Epidermal melanocyte (primary cell): Measurements from ENCODE around the gene ST3GAL3.
"Not testable (repeated sequence)": the region's sequence is repeated elsewhere in the genome, so short reads cannot be mapped to it uniquely, and the experiment has no call there.

Source experiments
- DNase-seq: peaks from one replicate; pipeline ENCODE4 v3.0.0; 2011; ENCODE audit warnings: low spot score; ENCODE audit not compliant: insufficient read length

ST3GAL3 gene

GRCh38 chr1:43818691-43819090 lies 111.4 kb downstream of the ST3GAL3 start:
- no peak for DNase-seq

- no peak for DNase-seq
Measured at GRCh38 chr1:43819357-43819756, 112.0 kb downstream of the ST3GAL3 start.

GRCh38 chr1:43821471-43821870 lies 114.1 kb downstream of the ST3GAL3 start:
- DNase-seq, result no peak

- peak; percentile 61 for DNase-seq
Measured at GRCh38 chr1:43822040-43822690, 114.8 kb downstream of the ST3GAL3 start.

- no peak for DNase-seq
Measured at GRCh38 chr1:43824795-43825194, 117.5 kb downstream of the ST3GAL3 start.

- no peak for DNase-seq
Measured at GRCh38 chr1:43828574-43828973, 121.2 kb downstream of the ST3GAL3 start.

GRCh38 chr1:43830802-43831201 lies 123.5 kb downstream of the ST3GAL3 start:
- DNase-seq, result no peak

GRCh38 chr1:43831851-43832250 lies 124.5 kb downstream of the ST3GAL3 start:
- no peak for DNase-seq

- no peak for DNase-seq
Measured at GRCh38 chr1:43832255-43832654, 124.9 kb downstream of the ST3GAL3 start.

GRCh38 chr1:43832998-43833397 lies 125.7 kb downstream of the ST3GAL3 start:
- DNase-seq, result no peak

GRCh38 chr1:43833902-43834279 lies 126.6 kb downstream of the ST3GAL3 start:
- DNase-seq, result not testable (repeated sequence)

GRCh38 chr1:43834280-43835081 lies 127.1 kb downstream of the ST3GAL3 start:
- DNase-seq, result no peak

- DNase-seq, result peak; percentile 79
Measured at GRCh38 chr1:43835082-43836021, 128.0 kb downstream of the ST3GAL3 start.

GRCh38 chr1:43836267-43836951 lies 129.1 kb downstream of the ST3GAL3 start:
- no peak for DNase-seq

GRCh38 chr1:43839056-43839455 lies 131.7 kb downstream of the ST3GAL3 start:
- DNase-seq, result no peak

- no peak for DNase-seq
Measured at GRCh38 chr1:43841321-43842174, 134.2 kb downstream of the ST3GAL3 start.

- DNase-seq, result no peak
Measured at GRCh38 chr1:43842175-43842498, 134.8 kb downstream of the ST3GAL3 start.

GRCh38 chr1:43843684-43844083 lies 136.3 kb downstream of the ST3GAL3 start:
- DNase-seq, result no peak

GRCh38 chr1:43844114-43844513 lies 136.8 kb downstream of the ST3GAL3 start:
- DNase-seq, result no peak

- DNase-seq, result no peak
Measured at GRCh38 chr1:43847290-43847689, 140.0 kb downstream of the ST3GAL3 start.
